ENCODE data around the gene WASF1. TPM values are rescaled to one million over a fixed set of nuclear protein-coding genes. Genes with fewer than 3 reads are reported as not detected.

The WASF1 gene
- total RNA-seq, 1 experiment from 2014 or later, result 28.6 TPM

- Histone ChIP-seq H3K23ac (ENCODE audit: insufficient read length, low read depth, low read length) (no peak overlapping the region), H3K23me2 (ENCODE audit: insufficient read length, low read depth, low read length, poor library complexity, severe bottlenecking) (no peaks in the 10 kb centered on the region), H4K5ac (ENCODE audit: insufficient read length, low read depth, low read length) (no peak overlapping the region), H4K20me1 (ENCODE audit: control insufficient read depth, insufficient read depth, insufficient read length) (no peaks in the 10 kb centered on the region), H3T11ph (ENCODE audit: low read length) (no peak overlapping the region), H2AK5ac (ENCODE audit: insufficient read length, low read length) (no peak overlapping the region), H3K79me1 (ENCODE audit: insufficient read depth, low read depth, low read length, poor library complexity, severe bottlenecking) (no peaks in the 10 kb centered on the region), H3K56ac (ENCODE audit: insufficient read length, low read depth, low read length) (no peak overlapping the region), H2BK12ac (ENCODE audit: insufficient read length, low read depth, low read length) (no peak overlapping the region), H3K9ac (ENCODE audit: extremely low read depth, insufficient read length, low read length) (no peak overlapping the region), H3K9me3 (ENCODE audit: control insufficient read depth, low read depth, low read length) (no peaks in the 10 kb centered on the region), H3K4ac (ENCODE audit: low read depth, low read length) (no peak overlapping the region), H3K27ac (ENCODE audit: insufficient read length, low read depth, low read length) (no peak overlapping the region), H2BK20ac (ENCODE audit: low read depth, low read length, poor library complexity, severe bottlenecking) (no peak overlapping the region), H2BK120ac (ENCODE audit: low read depth, low read length, poor library complexity, severe bottlenecking) (no peak overlapping the region), H3K4me2 (ENCODE audit: insufficient read depth, insufficient read length, low read length) (no peak overlapping the region), H3K14ac (ENCODE audit: insufficient read depth, low read length) (no peak overlapping the region), H3K4me1 (ENCODE audit: insufficient read depth, low read length) (no peaks in the 10 kb centered on the region), H4K8ac (replicated peaks; ENCODE audit: insufficient read length, low read depth, low read length) (no peak overlapping the region), H2AFZ (ENCODE audit: low read length) (no peak overlapping the region), H2BK5ac (ENCODE audit: insufficient read length, low read length) (no peak overlapping the region), H2BK15ac (ENCODE audit: low read depth, low read length) (no peak overlapping the region), H3K18ac (ENCODE audit: insufficient read length, low read depth, low read length) (no peak overlapping the region), H3K79me2 (ENCODE audit: insufficient read depth, low read length) (no peaks in the 10 kb centered on the region), H4K91ac (ENCODE audit: insufficient read length, low read depth, low read length) (no peak overlapping the region), H3K27me3 (ENCODE audit: insufficient read depth, low read length) (no peaks in the 10 kb centered on the region)
- H3K36me3 Mint-ChIP-seq (ENCODE audit: insufficient read depth in 1 of 3, low read depth in 3 of 3), result peaks cover 8 to 12% (median 9%) of the 10 kb centered on the region in 3 experiments; a peak in 5 of 7 replicates
- H3K4me1 Mint-ChIP-seq, result peaks cover 24 to 25% of the 10 kb centered on the region in 2 experiments
- no peak overlapping the region for H3K4me3 Mint-ChIP-seq
- WGBS (ENCODE audit: extremely low coverage, insufficient read length, low lambda C conversion rate), result 100% methylated on average over 1 of the region's 1 CpG
- no peak for TF ChIP-seq CTCF (conservative IDR thresholded peaks at IDR 0.05)
- no peak for DNase-seq
- H3K27ac Mint-ChIP-seq, result no peak overlapping the region
- no peaks in the 10 kb centered on the region for H3K27me3 Mint-ChIP-seq (ENCODE audit: low read depth)
- H3K9me3 Mint-ChIP-seq, result no peaks in the 10 kb centered on the region; a peak in 1 of 5 replicates
Measured at GRCh38 chr6:110095935-110096334, 83.5 kb downstream of the WASF1 start.

All from H9 (cell line).